Measurements from ENCODE around the gene IL1RAPL1.

GRCh38 chrX:29470030-29470429 is 882.8 kb downstream of the IL1RAPL1 start:
- TF ChIP-seq EZH2 (IDR thresholded peaks at IDR 0.05; ENCODE audit: borderline replicate concordance, low read depth, low read length, severe bottlenecking) (no peak), CTCF (IDR thresholded peaks at IDR 0.05; ENCODE audit: borderline replicate concordance, extremely low read depth, low read length, poor library complexity, severe bottlenecking) (no peak)

All from DND-41 (cell line).